HG02610 (cell line): Measurements from ENCODE around the gene SLC11A1.

Experiments used
- ATAC-seq: cut with Tn5 transposase; IDR thresholded peaks from one replicate; pipeline ENCODE4 v1.9.1; 2021; ENCODE audit warnings: mild to moderate bottlenecking, moderate library complexity; ENCODE audit not compliant: unreplicated experiment

SLC11A1 gene

GRCh38 chr2:218381916-218382366, at the start of gene SLC11A1:
Gene SLC11A1, plus strand, starts transcription at chr2:218382273. Its CDS starts 96 bp downstream, at chr2:218382369.
- no peak for ATAC-seq

- ATAC-seq: no peak
These were observed 49.8 kb upstream of the SLC11A1 start for GRCh38 chr2:218332288-218332687.

DNA sequence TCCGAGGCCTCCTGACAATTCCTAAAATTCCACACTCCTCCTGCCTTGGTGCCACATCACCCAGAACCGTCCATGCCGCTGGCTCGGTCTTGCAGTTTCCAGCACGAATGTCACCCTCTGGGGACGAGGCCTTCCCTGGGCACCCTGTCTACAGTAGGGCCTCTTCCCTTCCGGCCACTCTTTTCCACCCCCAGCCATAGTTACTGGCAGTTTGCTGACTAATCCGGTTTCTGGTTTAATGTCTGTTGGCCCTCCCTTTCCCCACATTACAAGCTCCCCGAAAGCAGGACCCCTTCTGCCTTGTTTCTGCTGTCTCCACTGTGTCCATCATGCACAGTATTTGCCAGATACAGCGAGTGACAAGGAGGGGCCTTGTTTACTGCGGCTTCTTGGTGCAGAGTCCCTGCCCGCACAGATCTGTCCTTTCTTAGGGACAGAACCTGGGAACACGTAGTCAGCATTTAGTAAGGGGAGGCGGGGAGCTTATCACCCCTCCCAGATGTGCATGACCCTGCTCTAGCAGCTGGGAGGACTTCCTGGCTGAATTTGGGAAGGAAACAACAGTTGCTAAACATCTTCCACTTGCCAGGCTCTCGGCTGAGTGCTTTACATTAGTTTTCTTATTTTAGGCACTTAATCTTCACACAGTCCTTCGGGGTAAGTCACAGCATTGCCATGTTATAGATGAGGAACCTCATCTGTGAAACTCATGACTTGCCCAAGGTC, 49.0 kb upstream of the SLC11A1 start:
- no peak for ATAC-seq

DNA sequence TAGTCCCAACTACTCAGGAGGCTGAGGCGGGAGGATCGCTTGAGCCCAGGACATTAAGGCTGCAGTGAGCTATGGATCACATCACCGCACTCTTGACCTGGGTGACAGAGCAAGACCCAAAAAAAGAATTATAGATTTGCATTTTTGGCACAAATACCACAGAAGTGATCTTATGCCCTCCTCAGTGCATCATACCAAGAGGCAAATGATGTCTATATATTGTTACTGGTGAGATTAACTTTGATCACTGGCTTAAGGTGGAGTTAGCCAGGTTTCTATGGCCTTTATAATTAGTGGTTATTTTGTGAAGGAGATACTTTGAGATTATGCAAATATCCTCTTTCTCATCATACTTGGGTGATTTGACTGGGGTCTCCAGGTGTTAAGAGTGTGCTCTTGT, 47.5 kb upstream of the SLC11A1 start:
- ATAC-seq: no peak

- ATAC-seq: no peak
These were observed 41.4 kb upstream of the SLC11A1 start for GRCh38 chr2:218340656-218341055.

DNA sequence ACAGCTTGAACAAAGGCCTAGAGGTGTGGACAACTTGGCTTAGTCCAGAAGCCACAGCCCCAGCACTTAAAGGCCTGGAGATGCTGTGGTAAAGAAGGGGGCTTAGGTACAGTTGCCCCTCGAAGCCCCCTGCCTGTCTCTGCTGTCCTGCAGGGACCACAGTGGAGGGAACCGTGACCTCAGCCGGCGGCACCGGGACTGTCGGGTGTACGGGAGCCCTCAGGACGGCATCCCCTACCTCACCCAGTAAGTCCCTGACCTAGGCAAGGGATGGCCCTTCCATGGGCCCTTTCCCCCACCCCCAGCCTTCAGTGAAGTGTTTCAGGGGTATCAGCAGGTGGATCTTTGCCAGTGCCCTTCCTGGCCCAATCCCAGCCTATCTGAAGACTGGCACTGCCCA, 40.7 kb upstream of the SLC11A1 start:
- ATAC-seq: no peak

DNA sequence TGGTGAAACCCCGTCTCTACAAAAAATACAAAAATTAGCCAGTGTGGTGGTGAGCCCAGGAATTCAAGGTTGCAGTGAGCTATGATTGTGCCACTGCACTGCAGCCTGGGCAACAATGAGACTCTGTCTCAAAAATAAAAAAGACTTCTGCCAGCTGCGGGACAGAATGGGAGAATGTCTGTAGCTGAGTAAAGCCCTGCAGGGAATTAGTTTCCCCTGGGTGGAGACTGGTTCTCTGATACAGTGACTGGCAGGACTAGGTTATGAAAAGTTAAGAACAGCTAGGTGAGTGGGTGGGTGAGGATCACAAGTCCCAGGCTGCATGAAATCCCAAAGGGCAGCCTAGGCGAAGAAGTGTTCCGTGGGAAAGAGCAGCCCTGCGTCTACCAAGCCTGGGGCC, 39.2 kb upstream of the SLC11A1 start:
- no peak for ATAC-seq

- ATAC-seq: no peak
These were observed 38.5 kb upstream of the SLC11A1 start for GRCh38 chr2:218343591-218343990.

- no peak for ATAC-seq
These were observed 37.9 kb upstream of the SLC11A1 start for GRCh38 chr2:218344090-218344754.

GRCh38 chr2:218344755-218345417, 37.2 kb upstream of the SLC11A1 start:
- no peak for ATAC-seq

DNA sequence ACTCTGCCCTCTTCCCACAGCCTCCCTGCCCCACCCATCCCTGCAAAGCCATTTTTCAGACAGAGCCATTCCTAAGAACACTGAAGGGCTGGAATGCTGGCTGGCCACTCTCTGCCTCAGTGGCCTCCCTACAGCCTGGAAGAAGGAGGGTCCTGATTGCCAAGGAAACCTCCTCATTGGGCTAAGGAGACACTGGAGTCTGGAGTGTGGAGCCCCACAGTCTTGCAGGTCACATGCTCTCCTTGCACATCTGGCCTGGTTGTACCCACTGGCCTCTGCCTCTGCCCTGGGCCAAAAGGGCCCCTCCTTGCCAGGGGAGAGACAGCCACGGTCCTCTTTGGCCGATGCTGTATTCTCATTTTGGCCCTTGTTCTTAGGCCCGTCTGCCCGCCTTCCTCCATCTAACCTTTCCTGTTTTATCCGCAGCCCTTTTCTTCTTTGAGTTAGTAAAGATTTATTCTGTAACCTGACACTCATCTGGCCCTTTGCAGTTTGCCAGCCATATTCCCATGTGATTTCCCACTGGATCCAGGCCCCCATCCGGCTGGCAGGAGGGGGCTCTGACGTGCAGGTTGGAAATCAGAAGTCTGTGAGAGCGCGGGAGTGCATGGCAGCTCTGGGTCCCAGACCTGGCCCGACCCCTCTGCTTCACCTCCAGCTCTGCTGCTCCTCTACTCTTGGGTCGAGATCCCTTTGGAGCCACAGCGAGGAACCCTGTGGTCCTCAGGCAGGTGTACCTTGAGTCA, 36.4 kb upstream of the SLC11A1 start:
- no peak for ATAC-seq

DNA sequence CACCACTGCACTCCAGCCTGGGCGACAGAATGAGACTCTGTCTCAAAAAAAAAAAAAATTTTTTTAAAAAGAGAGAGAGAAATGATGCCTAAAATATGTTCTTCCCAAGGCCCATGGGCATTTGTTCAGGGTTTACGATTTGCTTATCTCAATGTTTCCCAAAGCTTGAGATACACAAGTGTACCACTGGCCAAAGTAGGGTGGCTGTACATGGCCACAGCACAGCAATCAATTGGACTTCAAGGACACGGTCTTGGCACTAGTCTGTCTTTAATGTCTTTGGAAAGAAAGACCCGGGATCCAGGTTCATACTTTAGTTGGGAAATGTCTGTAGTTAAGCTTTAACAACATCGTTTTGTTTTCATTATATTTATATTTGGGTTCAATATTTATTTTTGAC, 34.9 kb upstream of the SLC11A1 start:
- ATAC-seq: no peak

GRCh38 chr2:218354045-218354444, 28.0 kb upstream of the SLC11A1 start:
- no peak for ATAC-seq

GRCh38 chr2:218354850-218355443, 27.1 kb upstream of the SLC11A1 start:
- ATAC-seq: no peak

DNA sequence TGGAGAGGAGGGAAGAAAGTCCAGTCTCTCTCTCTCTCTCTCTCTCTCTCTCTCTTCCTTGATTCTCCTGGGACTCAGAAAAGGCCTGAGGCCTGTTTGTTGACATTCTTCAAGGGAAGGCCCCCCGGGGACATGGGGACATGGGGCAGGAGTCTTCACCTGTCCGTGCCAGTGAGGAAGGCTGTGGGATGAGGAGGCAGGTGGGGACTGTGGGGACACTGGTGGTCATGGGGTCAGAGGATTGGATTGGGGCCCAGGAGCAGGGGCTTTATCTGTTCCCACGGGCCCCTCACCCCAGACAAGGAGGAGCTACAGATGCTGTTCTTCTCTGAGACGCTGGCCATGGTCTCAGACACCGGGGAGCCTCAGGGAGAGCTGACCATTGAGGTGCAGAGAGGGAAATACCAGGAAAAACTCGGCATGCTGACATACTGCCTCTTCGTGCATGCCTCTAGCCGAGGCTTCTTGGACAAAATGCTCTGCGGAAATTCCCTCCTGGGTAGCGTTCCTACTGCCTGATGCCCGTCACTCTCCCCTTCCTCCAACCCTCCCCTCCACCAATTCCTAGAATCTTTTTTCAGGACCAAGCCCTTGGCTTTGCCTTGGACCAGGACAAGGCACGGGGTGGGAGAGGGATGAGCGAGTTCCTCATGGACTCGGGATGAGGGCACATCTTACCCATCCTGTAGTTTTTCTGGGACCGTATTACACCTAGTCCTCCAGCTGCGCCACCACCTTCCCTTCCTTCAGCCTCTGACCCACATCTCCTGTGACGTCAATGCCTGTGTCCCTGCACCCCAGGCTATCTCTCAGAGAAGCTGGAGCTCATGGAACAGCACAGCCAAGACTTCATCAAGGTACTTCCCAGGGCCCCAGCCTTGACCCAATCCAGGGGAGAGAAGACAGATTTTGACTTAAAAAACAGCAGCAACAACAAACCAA, 24.6 kb upstream of the SLC11A1 start:
- no peak for ATAC-seq

DNA sequence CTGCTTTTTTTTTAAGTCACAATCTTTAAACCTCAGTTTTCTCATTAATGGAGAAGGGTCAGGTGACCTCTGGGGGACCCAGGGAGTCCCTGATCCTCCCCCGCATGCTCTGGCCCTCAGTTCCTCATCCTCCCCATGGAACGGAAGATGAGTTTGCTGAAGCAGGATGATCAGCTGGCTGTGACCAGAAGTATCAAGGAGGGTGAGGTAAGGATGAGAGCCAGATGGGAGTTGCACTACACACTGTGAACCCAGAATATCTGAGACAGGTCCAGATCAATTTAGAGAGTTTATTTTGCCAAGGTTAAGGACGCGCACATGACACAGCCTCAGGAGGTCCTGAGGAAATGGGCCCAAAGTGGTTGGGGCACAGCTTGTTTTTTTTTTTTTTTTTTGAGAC, 21.6 kb upstream of the SLC11A1 start:
- ATAC-seq: no peak

DNA sequence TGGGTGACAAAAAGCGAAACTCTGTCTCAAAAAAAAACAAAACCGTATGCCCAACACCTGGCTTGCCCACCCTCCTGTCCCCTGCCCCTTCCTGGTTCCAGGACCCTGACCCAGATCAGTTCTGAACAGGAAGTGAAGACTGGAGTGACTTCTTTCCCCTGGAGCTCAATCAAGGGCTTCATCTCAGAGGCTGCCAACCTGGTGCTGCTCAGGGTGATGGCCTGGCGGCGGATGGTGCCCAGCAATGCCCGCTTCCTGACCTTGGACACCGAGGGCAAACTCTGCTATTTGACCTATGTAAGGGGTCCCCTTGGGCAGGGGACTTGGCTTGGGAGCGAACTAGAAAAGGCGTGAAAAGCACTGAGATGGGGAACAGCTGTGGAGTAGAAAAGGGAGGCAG, 19.5 kb upstream of the SLC11A1 start:
- ATAC-seq: no peak

GRCh38 chr2:218363736-218364135, 18.3 kb upstream of the SLC11A1 start:
- no peak for ATAC-seq

DNA sequence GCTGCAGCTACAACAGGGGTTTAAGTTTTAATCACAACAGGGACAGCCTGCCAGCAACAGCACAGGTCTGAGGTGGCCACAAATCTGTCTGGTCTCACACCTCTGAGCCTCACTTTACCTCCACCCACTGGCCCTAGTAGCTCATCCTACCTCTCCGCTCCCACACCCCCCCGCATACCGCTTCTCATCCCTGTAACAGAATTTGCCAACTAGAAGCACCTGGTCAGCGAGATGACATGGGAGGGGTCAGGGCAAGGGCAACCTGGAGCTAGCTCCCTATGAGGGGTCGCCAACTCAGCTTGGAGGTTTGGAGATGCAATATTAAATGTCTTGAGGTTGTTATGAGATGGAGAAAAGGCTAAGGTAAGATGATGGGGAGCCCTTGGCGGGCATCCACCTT, 17.9 kb upstream of the SLC11A1 start:
- ATAC-seq: no peak
